AG09309 (cell line): Measurements from ENCODE around the gene B4GAT1.

Experiments used
- DNase-seq: peaks from one replicate; pipeline ENCODE4 v3.0.0-alpha.2; 2010; ENCODE audit warnings: low read depth
- H3K4me3 ChIP-seq: 2 replicates; pipeline ENCODE4 v1.5.1; 2011; ENCODE audit warnings: mild to moderate bottlenecking, low read depth, low read length, moderate library complexity; ENCODE audit not compliant: control insufficient read depth
- TF ChIP-seq, protein P1 (sequence below): IDR thresholded peaks from 2 replicates; pipeline ENCODE4 v1.5.1; 2011; ENCODE audit warnings: mild to moderate bottlenecking, low read depth, low read length, inconsistent platforms; ENCODE audit not compliant: insufficient read depth, control insufficient read depth; ENCODE audit errors: missing control alignments

Gene B4GAT1

GRCh38 chr11:66334605-66335442 lies 12.6 kb downstream of the B4GAT1 start:
- DNase-seq, result no peak
- H3K4me3 ChIP-seq, result peak overlapping the region; percentile 67
- TF ChIP-seq, protein P1, sequence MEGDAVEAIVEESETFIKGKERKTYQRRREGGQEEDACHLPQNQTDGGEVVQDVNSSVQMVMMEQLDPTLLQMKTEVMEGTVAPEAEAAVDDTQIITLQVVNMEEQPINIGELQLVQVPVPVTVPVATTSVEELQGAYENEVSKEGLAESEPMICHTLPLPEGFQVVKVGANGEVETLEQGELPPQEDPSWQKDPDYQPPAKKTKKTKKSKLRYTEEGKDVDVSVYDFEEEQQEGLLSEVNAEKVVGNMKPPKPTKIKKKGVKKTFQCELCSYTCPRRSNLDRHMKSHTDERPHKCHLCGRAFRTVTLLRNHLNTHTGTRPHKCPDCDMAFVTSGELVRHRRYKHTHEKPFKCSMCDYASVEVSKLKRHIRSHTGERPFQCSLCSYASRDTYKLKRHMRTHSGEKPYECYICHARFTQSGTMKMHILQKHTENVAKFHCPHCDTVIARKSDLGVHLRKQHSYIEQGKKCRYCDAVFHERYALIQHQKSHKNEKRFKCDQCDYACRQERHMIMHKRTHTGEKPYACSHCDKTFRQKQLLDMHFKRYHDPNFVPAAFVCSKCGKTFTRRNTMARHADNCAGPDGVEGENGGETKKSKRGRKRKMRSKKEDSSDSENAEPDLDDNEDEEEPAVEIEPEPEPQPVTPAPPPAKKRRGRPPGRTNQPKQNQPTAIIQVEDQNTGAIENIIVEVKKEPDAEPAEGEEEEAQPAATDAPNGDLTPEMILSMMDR, result no peak

DNA sequence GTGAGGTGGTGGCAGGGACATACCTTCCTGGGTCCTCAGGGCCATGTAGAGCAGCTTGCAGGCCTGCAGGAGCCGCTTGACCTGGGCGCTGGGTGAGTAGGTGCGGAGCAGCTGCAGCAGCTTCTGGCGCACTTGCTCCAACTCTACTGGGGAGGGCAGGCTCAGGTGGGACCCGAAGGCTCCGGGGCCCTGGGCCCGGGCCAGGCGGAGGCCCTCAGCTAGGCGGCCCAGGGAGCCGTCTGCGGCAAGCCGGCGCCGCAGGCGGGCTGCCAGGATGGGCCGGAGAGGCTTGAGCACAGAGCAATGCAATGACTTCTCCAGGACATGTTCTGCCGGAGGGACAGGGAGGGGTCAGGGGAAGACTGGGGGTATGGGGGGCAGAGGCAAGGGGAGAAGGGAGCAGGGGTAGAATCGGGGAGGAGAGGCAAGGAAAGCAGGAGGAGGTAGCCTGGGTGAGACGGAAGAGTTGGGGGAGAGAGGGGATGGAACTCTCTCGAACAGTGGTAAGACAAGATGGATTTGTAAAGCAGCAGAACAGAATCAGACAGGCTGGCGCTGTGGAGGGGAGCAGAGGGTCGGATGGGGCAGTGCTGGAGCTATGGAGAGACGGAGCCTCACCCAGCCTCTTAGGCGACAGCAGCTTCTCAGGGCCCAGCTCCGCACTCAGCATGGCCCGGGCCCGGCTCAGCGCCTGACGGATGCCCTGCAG lies 13.4 kb downstream of the B4GAT1 start:
- H3K4me3 ChIP-seq, result peak overlapping the region; percentile 67
- TF ChIP-seq, protein P1, result no peak
- no peak for DNase-seq

- no peak overlapping the region for H3K4me3 ChIP-seq
- TF ChIP-seq, protein P1, result no peak
- DNase-seq, result no peak
These were observed 14.1 kb downstream of the B4GAT1 start for GRCh38 chr11:66333220-66333877.

- TF ChIP-seq, protein P1, result no peak
- H3K4me3 ChIP-seq, result no peak overlapping the region
- DNase-seq, result no peak
These were observed 14.8 kb downstream of the B4GAT1 start for GRCh38 chr11:66332371-66333219.

DNA sequence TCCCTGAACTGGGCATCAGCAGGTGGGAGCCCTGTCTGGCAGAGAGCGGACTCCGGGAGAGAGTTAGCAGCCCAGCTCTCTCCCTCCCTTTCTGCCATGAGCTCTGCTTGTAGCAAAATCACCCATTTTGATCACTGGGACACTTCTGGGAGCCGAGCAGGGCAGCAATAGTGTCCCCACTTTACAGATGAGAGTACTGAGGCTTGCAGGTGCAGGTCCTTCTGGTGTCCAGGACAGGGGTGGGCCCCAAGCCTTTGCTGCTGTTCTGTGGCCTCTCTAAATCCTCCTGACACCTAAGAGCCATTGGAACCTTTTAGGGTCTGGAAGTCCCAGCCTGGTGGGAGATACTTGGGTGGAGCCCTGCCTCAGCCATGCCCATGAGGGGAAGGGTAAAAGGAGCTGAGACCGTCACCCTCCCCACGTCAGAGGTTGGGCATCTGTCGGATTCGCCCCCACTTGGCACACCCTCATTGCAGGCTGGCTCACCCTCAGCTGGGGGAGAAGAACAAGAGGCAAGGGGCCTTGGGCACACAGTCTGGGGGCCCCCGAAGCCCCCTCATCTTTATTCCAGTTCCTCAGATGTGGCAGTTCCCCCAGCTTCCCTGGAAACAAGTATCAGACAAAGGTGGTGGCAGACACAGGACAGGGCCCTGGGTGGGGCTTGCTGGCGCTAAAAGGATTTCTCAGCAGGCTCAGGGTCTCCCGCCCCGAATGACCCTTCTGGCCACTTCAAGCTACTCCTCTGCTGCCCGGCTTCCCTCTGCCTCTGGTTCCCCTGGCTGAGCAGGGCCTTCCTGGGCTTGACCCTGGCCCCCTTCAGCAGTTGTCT lies 15.7 kb downstream of the B4GAT1 start:
- DNase-seq, result no peak
- H3K4me3 ChIP-seq, result no peak overlapping the region
- TF ChIP-seq, protein P1, result no peak
